ENCODE measurements around the gene DMKN.

DMKN gene

GRCh38 chr19:35513628-35514281, at the start of gene DMKN:
Gene DMKN, minus strand, starts transcription at chr19:35513649. Its CDS starts 174 bp downstream, at chr19:35513475.
- TF ChIP-seq CTCF (IDR thresholded peaks at IDR 0.05; ENCODE audit: unreplicated experiment in 3 of 3): peak in 1 of 3 experiments; percentile 15
- H3K9me3 Mint-ChIP-seq: no peaks in the 10 kb centered on the region
- H3K4me3 Mint-ChIP-seq: peak within 1 kb of the TSS in 2 of 3 experiments; percentile 3 to 29
- H3K27me3 Mint-ChIP-seq (ENCODE audit: low read depth): peaks cover 64% of the 10 kb centered on the region
- peaks cover 5% of the 10 kb centered on the region for H3K4me1 Mint-ChIP-seq
- no peaks in the 10 kb centered on the region for H3K36me3 Mint-ChIP-seq (ENCODE audit: low read depth)
- peak within 1 kb of the TSS in 1 of 3 experiments; percentile 62 for H3K27ac Mint-ChIP-seq

GRCh38 chr19:35562776-35563175, 49.3 kb upstream of the DMKN start:
- Mint-ChIP-seq H3K36me3 (ENCODE audit: low read depth) (no peaks in the 10 kb centered on the region), H3K27ac (no peak overlapping the region), H3K27me3 (ENCODE audit: low read depth) (peaks cover 58% of the 10 kb centered on the region), H3K4me3 (no peak overlapping the region), H3K9me3 (no peaks in the 10 kb centered on the region), H3K4me1 (no peaks in the 10 kb centered on the region)
- TF ChIP-seq CTCF (IDR thresholded peaks at IDR 0.05; ENCODE audit: unreplicated experiment in 3 of 3): no peak

- no peak overlapping the region for H3K27ac Mint-ChIP-seq
- H3K27me3 Mint-ChIP-seq (ENCODE audit: low read depth): peaks cover 62% of the 10 kb centered on the region
- TF ChIP-seq CTCF (IDR thresholded peaks at IDR 0.05; ENCODE audit: unreplicated experiment in 3 of 3): no peak
- H3K9me3 Mint-ChIP-seq: no peaks in the 10 kb centered on the region
- no peaks in the 10 kb centered on the region for H3K36me3 Mint-ChIP-seq (ENCODE audit: low read depth)
- peaks cover 1% of the 10 kb centered on the region for H3K4me1 Mint-ChIP-seq
- H3K4me3 Mint-ChIP-seq: no peak overlapping the region
Observed at GRCh38 chr19:35562336-35562735, 48.9 kb upstream of the DMKN start.

- Mint-ChIP-seq H3K4me3 (no peak overlapping the region), H3K36me3 (ENCODE audit: low read depth) (no peaks in the 10 kb centered on the region), H3K27me3 (ENCODE audit: low read depth) (peaks cover 69% of the 10 kb centered on the region), H3K9me3 (no peaks in the 10 kb centered on the region), H3K4me1 (peaks cover 5% of the 10 kb centered on the region), H3K27ac (no peak overlapping the region)
- no peak for TF ChIP-seq CTCF (IDR thresholded peaks at IDR 0.05; ENCODE audit: unreplicated experiment in 3 of 3)
Observed at GRCh38 chr19:35561436-35561835, 48.0 kb upstream of the DMKN start.

- no peak overlapping the region for H3K27ac Mint-ChIP-seq
- no peak overlapping the region for H3K4me3 Mint-ChIP-seq
- H3K36me3 Mint-ChIP-seq (ENCODE audit: low read depth): no peaks in the 10 kb centered on the region
- peaks cover 76% of the 10 kb centered on the region for H3K27me3 Mint-ChIP-seq (ENCODE audit: low read depth)
- no peaks in the 10 kb centered on the region for H3K9me3 Mint-ChIP-seq
- TF ChIP-seq CTCF (IDR thresholded peaks at IDR 0.05; ENCODE audit: unreplicated experiment in 3 of 3): no peak
- H3K4me1 Mint-ChIP-seq: peaks cover 5% of the 10 kb centered on the region
Observed at GRCh38 chr19:35560677-35561076, 47.2 kb upstream of the DMKN start.

- no peaks in the 10 kb centered on the region for H3K9me3 Mint-ChIP-seq
- peaks cover 76% of the 10 kb centered on the region for H3K27me3 Mint-ChIP-seq (ENCODE audit: low read depth)
- no peak overlapping the region for H3K4me3 Mint-ChIP-seq
- no peaks in the 10 kb centered on the region for H3K36me3 Mint-ChIP-seq (ENCODE audit: low read depth)
- TF ChIP-seq CTCF (IDR thresholded peaks at IDR 0.05; ENCODE audit: unreplicated experiment in 3 of 3): no peak
- H3K4me1 Mint-ChIP-seq: peaks cover 5% of the 10 kb centered on the region
- H3K27ac Mint-ChIP-seq: no peak overlapping the region
Observed at GRCh38 chr19:35560271-35560670, 46.8 kb upstream of the DMKN start.
